ENCODE measurements around the gene GABRB1. TPM values are rescaled to one million over a fixed set of nuclear protein-coding genes. Genes with fewer than 3 reads are reported as not detected.

GABRB1 gene
- polyA plus RNA-seq, 2 of the 4 experiments (the other 2 are of a cell fraction) = not detected

DNA sequence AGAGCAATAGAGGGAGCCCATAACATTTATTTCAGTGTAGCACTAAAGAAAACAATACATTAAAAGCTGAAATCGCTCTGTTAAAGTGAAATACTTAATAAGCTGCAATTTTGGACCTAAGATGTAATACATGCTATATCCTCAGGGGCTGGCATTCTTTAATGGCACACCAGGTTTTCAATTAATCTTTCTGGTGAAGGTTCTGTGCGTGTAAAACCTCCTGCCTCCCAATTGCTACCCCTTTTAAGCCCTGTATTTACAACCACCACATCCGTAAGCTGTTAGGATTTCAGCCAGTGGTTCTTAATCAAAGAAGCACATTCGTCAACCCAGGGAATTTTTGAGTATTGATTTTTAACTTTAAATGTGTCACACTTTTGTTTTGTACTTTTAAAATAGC is 439.7 kb downstream of the GABRB1 start:
- CTCF ChIA-PET = no interaction called here
- DNase-seq (ENCODE audit: low read depth in 1 of 2, low spot score in 1 of 2) (no peak), FAIRE-seq (no peak), ATAC-seq (no peak)
- Histone ChIP-seq H3K4me3 (no peak overlapping the region), H3K27ac (no peak overlapping the region), H3K4me1 (no peaks in the 10 kb centered on the region), H3K9me3 (no peaks in the 10 kb centered on the region), H3K4me2 (no peak overlapping the region)
- POLR2A ChIA-PET = no interaction called here
- WGBS (ENCODE audit: missing lambda C conversion rate) = 60% methylated on average over 4 of the region's 4 CpGs
- no peak for TF ChIP-seq MYC (IDR thresholded peaks at IDR 0.05; ENCODE audit: borderline replicate concordance, low read length)
- TF ChIP-seq, protein P1, sequence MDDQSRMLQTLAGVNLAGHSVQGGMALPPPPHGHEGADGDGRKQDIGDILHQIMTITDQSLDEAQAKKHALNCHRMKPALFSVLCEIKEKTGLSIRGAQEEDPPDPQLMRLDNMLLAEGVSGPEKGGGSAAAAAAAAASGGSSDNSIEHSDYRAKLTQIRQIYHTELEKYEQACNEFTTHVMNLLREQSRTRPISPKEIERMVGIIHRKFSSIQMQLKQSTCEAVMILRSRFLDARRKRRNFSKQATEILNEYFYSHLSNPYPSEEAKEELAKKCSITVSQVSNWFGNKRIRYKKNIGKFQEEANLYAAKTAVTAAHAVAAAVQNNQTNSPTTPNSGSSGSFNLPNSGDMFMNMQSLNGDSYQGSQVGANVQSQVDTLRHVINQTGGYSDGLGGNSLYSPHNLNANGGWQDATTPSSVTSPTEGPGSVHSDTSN (IDR thresholded peaks at IDR 0.05) = no peak
- TF ChIP-seq ATOH8 (CRISPR knock-in tag; IDR thresholded peaks at IDR 0.05; ENCODE audit: low read depth) = no peak
- no peak for TF ChIP-seq EHMT2 (IDR thresholded peaks at IDR 0.05; ENCODE audit: low read depth)
- no peak for TF ChIP-seq BHLHE40 (IDR thresholded peaks at IDR 0.05; ENCODE audit: low read depth, low read length)
- TF ChIP-seq, protein P2, sequence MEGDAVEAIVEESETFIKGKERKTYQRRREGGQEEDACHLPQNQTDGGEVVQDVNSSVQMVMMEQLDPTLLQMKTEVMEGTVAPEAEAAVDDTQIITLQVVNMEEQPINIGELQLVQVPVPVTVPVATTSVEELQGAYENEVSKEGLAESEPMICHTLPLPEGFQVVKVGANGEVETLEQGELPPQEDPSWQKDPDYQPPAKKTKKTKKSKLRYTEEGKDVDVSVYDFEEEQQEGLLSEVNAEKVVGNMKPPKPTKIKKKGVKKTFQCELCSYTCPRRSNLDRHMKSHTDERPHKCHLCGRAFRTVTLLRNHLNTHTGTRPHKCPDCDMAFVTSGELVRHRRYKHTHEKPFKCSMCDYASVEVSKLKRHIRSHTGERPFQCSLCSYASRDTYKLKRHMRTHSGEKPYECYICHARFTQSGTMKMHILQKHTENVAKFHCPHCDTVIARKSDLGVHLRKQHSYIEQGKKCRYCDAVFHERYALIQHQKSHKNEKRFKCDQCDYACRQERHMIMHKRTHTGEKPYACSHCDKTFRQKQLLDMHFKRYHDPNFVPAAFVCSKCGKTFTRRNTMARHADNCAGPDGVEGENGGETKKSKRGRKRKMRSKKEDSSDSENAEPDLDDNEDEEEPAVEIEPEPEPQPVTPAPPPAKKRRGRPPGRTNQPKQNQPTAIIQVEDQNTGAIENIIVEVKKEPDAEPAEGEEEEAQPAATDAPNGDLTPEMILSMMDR (IDR thresholded peaks at IDR 0.05) = no peak
- TF ChIP-seq EHF (CRISPR knock-in tag; IDR thresholded peaks at IDR 0.05) = no peak
- no peak for TF ChIP-seq MAFK (IDR thresholded peaks at IDR 0.05; ENCODE audit: partially characterized antibody)
- TF ChIP-seq TFCP2L1 (CRISPR knock-in tag; IDR thresholded peaks at IDR 0.05) = no peak

DNA sequence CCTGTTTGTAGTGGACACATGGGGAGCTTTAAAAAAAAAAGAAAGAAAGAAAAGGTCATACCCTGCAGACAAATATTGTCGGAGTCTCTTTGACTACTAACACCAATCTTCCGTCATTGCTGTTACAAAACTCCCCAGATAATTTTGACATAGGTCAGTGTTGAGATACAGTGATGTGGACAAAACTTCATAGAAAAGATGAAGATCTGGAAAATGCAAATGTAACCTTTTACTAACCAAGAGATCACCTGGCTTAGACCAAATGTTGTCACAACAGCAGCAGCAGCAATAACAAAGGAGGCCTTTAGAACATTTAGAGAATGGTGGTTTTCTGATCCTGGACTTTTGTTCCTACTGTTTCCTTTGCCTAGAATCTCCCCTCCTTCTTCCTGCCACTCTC is 440.2 kb downstream of the GABRB1 start:
- Histone ChIP-seq H3K9me3 (no peaks in the 10 kb centered on the region), H3K27ac (no peak overlapping the region), H3K4me2 (no peak overlapping the region), H3K4me1 (no peaks in the 10 kb centered on the region), H3K4me3 (no peak overlapping the region)
- no peak for DNase-seq (ENCODE audit: low read depth in 1 of 2, low spot score in 1 of 2)
- TF ChIP-seq CEBPB (IDR thresholded peaks at IDR 0.05) (no peak), POLR2AphosphoS2 (conservative IDR thresholded peaks at IDR 0.05; ENCODE audit: low read length) (no peak)
- CTCF ChIA-PET = no interaction called here
- POLR2A ChIA-PET = no interaction called here
- ATAC-seq = no peak
- no peak for FAIRE-seq
- 83% methylated on average over 2 of the region's 2 CpGs for WGBS (ENCODE audit: missing lambda C conversion rate)

- TF ChIP-seq CBX2 (IDR thresholded peaks at IDR 0.05; ENCODE audit: borderline replicate concordance, low read depth) (no peak), MYC (IDR thresholded peaks at IDR 0.05; ENCODE audit: borderline replicate concordance, low read length) (no peak), HMGXB4 (CRISPR knock-in tag; IDR thresholded peaks at IDR 0.05; ENCODE audit: borderline replicate concordance) (no peak), ZSCAN20 (CRISPR knock-in tag; IDR thresholded peaks at IDR 0.05) (no peak), TFCP2L1 (CRISPR knock-in tag; IDR thresholded peaks at IDR 0.05) (no peak), SREBF2 (IDR thresholded peaks at IDR 0.05) (no peak), USF2 (IDR thresholded peaks at IDR 0.05) (no peak), RARB (CRISPR knock-in tag; IDR thresholded peaks at IDR 0.05) (no peak)
- TF ChIP-seq, protein P3, sequence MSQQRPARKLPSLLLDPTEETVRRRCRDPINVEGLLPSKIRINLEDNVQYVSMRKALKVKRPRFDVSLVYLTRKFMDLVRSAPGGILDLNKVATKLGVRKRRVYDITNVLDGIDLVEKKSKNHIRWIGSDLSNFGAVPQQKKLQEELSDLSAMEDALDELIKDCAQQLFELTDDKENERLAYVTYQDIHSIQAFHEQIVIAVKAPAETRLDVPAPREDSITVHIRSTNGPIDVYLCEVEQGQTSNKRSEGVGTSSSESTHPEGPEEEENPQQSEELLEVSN (IDR thresholded peaks at IDR 0.05; ENCODE audit: borderline replicate concordance, low read depth) = no peak
- TF ChIP-seq, protein P4, sequence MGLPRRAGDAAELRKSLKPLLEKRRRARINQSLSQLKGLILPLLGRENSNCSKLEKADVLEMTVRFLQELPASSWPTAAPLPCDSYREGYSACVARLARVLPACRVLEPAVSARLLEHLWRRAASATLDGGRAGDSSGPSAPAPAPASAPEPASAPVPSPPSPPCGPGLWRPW (IDR thresholded peaks at IDR 0.05) = no peak
- TF ChIP-seq, protein P5, sequence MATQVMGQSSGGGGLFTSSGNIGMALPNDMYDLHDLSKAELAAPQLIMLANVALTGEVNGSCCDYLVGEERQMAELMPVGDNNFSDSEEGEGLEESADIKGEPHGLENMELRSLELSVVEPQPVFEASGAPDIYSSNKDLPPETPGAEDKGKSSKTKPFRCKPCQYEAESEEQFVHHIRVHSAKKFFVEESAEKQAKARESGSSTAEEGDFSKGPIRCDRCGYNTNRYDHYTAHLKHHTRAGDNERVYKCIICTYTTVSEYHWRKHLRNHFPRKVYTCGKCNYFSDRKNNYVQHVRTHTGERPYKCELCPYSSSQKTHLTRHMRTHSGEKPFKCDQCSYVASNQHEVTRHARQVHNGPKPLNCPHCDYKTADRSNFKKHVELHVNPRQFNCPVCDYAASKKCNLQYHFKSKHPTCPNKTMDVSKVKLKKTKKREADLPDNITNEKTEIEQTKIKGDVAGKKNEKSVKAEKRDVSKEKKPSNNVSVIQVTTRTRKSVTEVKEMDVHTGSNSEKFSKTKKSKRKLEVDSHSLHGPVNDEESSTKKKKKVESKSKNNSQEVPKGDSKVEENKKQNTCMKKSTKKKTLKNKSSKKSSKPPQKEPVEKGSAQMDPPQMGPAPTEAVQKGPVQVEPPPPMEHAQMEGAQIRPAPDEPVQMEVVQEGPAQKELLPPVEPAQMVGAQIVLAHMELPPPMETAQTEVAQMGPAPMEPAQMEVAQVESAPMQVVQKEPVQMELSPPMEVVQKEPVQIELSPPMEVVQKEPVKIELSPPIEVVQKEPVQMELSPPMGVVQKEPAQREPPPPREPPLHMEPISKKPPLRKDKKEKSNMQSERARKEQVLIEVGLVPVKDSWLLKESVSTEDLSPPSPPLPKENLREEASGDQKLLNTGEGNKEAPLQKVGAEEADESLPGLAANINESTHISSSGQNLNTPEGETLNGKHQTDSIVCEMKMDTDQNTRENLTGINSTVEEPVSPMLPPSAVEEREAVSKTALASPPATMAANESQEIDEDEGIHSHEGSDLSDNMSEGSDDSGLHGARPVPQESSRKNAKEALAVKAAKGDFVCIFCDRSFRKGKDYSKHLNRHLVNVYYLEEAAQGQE (IDR thresholded peaks at IDR 0.05) = no peak
- POLR2A ChIA-PET = no interaction called here
Measured at GRCh38 chr4:47473141-47473750, 441.9 kb downstream of the GABRB1 start.

More at GRCh38 chr4:47473141-47473750, 441.9 kb downstream of the GABRB1 start:
- no peak for FAIRE-seq
- DNase-seq (ENCODE audit: low read depth in 1 of 2, low spot score in 1 of 2) = no peak
- no peak for ATAC-seq
- Histone ChIP-seq H3K4me3 (no peak overlapping the region), H3K27ac (no peak overlapping the region), H3K9me3 (no peaks in the 10 kb centered on the region), H3K4me1 (no peaks in the 10 kb centered on the region), H3K4me2 (no peak overlapping the region)
- CTCF ChIA-PET = no interaction called here
- WGBS (ENCODE audit: missing lambda C conversion rate) = 76% methylated on average over 3 of the region's 3 CpGs
